A549 (cell line): Measurements from ENCODE around the gene TSSK2.

ENCODE experiments used
- BHLHE40 ChIP-seq: IDR thresholded peaks from 2 replicates; pipeline ENCODE4 v1.6.1; 2012; ENCODE audit warnings: low read depth, low read length, inconsistent platforms
- CEBPB ChIP-seq, 2 experiments: fragments of >200 bp in 1 of 2; sonication (Bioruptor Twin) in 1 of 2; formaldehyde crosslinking in 1 of 2; IDR thresholded peaks; 2 replicates each; pipeline ENCODE4 v1.6.1; 2012 to 2016
- CTCF ChIP-seq: fragments of >200 bp; sonication (Bioruptor Twin); formaldehyde crosslinking; IDR thresholded peaks from 3 replicates; pipeline ENCODE4 v1.5.1; 2016
- EP300 ChIP-seq, 2 experiments: fragments of >200 bp; sonication (Bioruptor Twin); formaldehyde crosslinking; IDR thresholded peaks; 2 replicates in 1 of 2; 3 replicates in 1 of 2; pipeline ENCODE4 v1.6.1; 2016 to 2017
- MAFK ChIP-seq: fragments of 450-650 bp; IDR thresholded peaks from 2 replicates; pipeline ENCODE4 v1.6.1; 2014; ENCODE audit not compliant: partially characterized antibody
- SMC3 ChIP-seq: fragments of >200 bp; sonication (Bioruptor Twin); formaldehyde crosslinking; IDR thresholded peaks from 3 replicates; pipeline ENCODE4 v1.6.1; 2018; ENCODE audit warnings: inconsistent platforms
- ZNF302 ChIP-seq: fragments of 250-450 bp; sonication (Bioruptor Pico); IDR thresholded peaks from 2 replicates; pipeline ENCODE4 v1.9.0; 2021; ENCODE audit warnings: inconsistent platforms, mild to moderate bottlenecking, moderate library complexity

- no peak for TF ChIP-seq CTCF
- TF ChIP-seq MAFK = no peak
- TF ChIP-seq BHLHE40 = no peak
- no peak for TF ChIP-seq ZNF302 (CRISPR knock-in tag)
- TF ChIP-seq EP300 (IDR thresholded peaks at IDR 0.05) = no peak
- TF ChIP-seq CEBPB (IDR thresholded peaks at IDR 0.05) = no peak
- no peak for TF ChIP-seq SMC3
Observed at GRCh38 chr22:19180740-19181410, 49.8 kb downstream of the TSSK2 start.
